HCT116 (cell line): ENCODE results near the gene GNA15.

Experiments
- CBX3 ChIP-seq: IDR thresholded peaks from 2 replicates; pipeline ENCODE4 v1.6.1; 2012; ENCODE audit warnings: low read depth
- CTCF ChIP-seq, 3 experiments: fragments of 200-600 bp in 1 of 3; sonication (generic) in 1 of 3; IDR thresholded peaks in 2 of 3; conservative IDR thresholded peaks in 1 of 3; 2 replicates each; pipeline ENCODE4 v1.5.1; 2012 to 2017; ENCODE audit warnings: low read depth in 2 of 3, low read length in 2 of 3, antibody characterized with exemption in 1 of 3, borderline replicate concordance in 1 of 3, control low read depth in 1 of 3, mild to moderate bottlenecking in 1 of 3, mixed read lengths in 1 of 3, mixed run types in 1 of 3, moderate library complexity in 1 of 3; ENCODE audit not compliant: insufficient read depth in 1 of 3
- FOSL1 ChIP-seq: IDR thresholded peaks from 2 replicates; pipeline ENCODE4 v1.6.1; 2012; ENCODE audit warnings: low read depth
- POLR2A ChIP-seq: IDR thresholded peaks from 2 replicates; pipeline ENCODE4 v1.7.0; 2011; ENCODE audit warnings: borderline replicate concordance; ENCODE audit not compliant: insufficient read depth, insufficient read length; ENCODE audit errors: extremely low read depth
- POLR2AphosphoS5 ChIP-seq: IDR thresholded peaks from 2 replicates; pipeline ENCODE4 v1.6.1; 2011; ENCODE audit warnings: mild to moderate bottlenecking, low read depth, low read length, moderate library complexity
- TF ChIP-seq, protein P1 (sequence below): IDR thresholded peaks from 2 replicates; pipeline ENCODE4 v1.6.1; 2012; ENCODE audit warnings: low read depth

DNA sequence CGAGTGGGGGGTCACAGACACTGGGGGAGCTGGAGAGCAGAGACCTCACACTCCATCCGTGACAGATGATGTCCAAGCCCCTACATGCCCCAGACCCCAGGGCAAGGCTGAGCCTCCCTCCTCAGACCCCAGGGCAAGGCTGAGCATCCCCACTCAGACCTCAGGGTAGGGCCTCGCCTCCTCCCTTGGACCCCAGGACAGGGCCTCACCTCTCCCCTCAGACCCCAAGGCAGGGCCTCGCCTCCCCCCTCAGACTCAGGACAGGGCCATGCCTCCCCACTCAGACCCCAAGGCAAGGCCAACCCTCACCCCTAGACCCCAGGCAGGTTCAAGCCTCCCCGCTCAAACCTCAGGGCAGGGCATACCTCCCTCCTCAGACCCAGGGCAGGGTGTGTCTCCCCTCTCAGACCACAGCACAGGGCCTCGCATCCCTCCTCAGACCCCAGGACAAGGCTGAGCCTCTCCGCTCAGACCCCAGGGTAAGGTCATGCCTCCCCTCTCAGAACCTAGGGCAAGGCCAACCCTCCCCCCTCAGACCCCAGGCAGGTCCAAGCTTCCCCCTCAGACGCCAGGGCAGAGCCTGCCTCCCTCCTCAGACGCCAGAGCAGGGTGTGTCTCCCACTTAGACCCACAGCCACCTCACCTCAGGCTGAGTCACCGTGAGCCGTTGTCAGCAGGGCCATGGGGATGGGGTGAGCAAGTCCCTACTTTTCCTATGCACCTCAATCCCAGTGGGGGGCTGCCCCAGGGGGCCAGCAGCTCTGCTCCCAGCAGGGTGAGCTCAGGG is 41.1 kb downstream of the GNA15 start:
- TF ChIP-seq FOSL1 (no peak; the same call in 1 of the 2 replicates), CBX3 (no peak), CTCF (IDR thresholded peaks at IDR 0.05 in 2 of 3, conservative IDR thresholded peaks at IDR 0.05 in 1 of 3; ENCODE audit: borderline replicate concordance in 1 of 3, insufficient read depth in 1 of 3, low read depth in 2 of 3, low read length in 2 of 3) (no peak), POLR2AphosphoS5 (peak; percentile 62), POLR2A (no peak)
- TF ChIP-seq, protein P1, sequence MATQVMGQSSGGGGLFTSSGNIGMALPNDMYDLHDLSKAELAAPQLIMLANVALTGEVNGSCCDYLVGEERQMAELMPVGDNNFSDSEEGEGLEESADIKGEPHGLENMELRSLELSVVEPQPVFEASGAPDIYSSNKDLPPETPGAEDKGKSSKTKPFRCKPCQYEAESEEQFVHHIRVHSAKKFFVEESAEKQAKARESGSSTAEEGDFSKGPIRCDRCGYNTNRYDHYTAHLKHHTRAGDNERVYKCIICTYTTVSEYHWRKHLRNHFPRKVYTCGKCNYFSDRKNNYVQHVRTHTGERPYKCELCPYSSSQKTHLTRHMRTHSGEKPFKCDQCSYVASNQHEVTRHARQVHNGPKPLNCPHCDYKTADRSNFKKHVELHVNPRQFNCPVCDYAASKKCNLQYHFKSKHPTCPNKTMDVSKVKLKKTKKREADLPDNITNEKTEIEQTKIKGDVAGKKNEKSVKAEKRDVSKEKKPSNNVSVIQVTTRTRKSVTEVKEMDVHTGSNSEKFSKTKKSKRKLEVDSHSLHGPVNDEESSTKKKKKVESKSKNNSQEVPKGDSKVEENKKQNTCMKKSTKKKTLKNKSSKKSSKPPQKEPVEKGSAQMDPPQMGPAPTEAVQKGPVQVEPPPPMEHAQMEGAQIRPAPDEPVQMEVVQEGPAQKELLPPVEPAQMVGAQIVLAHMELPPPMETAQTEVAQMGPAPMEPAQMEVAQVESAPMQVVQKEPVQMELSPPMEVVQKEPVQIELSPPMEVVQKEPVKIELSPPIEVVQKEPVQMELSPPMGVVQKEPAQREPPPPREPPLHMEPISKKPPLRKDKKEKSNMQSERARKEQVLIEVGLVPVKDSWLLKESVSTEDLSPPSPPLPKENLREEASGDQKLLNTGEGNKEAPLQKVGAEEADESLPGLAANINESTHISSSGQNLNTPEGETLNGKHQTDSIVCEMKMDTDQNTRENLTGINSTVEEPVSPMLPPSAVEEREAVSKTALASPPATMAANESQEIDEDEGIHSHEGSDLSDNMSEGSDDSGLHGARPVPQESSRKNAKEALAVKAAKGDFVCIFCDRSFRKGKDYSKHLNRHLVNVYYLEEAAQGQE = no peak
